ENCODE results near the gene SLC23A3.

GRCh38 chr2:219213026-219213415 is 43.2 kb upstream of the SLC23A3 start:
- no peak for TF ChIP-seq CTCF (IDR thresholded peaks at IDR 0.05)
- TF ChIP-seq POLR2A (IDR thresholded peaks at IDR 0.05): no peak
- TF ChIP-seq POLR2AphosphoS5 (IDR thresholded peaks at IDR 0.05): no peak
